ENCODE data around the gene RIMS1. TPM values are rescaled to one million over a fixed set of nuclear protein-coding genes. Genes with fewer than 3 reads are reported as not detected.
A peak's percentile ranks its signal among the peaks of the same experiment; 100 is the strongest.

RIMS1 gene
- total and polyA plus RNA-seq, 9 of the 15 experiments (the other 6 are each of a cell fraction or from before 2014, with no cell fraction given): not detected

DNA sequence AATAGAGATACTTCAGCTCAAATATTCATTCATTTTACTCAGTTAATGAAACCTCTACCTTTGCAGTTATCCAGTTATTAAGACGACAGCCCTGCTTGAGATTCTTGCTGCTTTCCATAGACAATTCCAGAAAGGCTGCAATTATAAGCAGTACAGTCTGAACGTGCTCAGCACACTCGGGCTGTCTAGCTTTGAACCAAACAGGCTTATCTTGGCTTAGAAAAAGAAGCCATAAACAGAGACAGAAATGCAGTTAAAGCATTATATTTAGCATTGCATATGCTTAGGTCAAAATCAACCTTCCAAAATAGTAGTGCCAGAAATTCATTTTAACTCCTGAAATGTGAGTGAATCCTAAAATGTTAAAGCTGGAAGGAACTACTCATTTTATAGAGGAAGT is 531.4 kb downstream of the RIMS1 start:
- DNase-seq (ENCODE audit: extremely low read depth in 1 of 4, low spot score in 3 of 4) (peak in 1 of 4 experiments; percentile 19), ATAC-seq (peak; percentile 26; the same call in 1 of the 3 replicates), FAIRE-seq (no peak)
- H3K79me2 ChIP-seq (ENCODE audit: control insufficient read depth, insufficient read depth, low read length): no peaks in the 10 kb centered on the region
- POLR2A ChIA-PET: interaction anchor here (1.0 to 1.4 kb wide), 3 partner anchors 143 to 163 kb away, joined by 3 read pairs; no protein-coding TSS in a partner anchor
- 9% methylated on average over 3 of the region's 3 CpGs for WGBS (ENCODE audit: insufficient coverage, low coverage, missing lambda C conversion rate)
- in situ Hi-C loops (cut with MboI) (loop anchor here (25.0 kb wide), 1 partner anchor 920 kb away; no protein-coding TSS in a partner anchor), intact Hi-C loops (cut with micrococcal nuclease) (no loop called here)
- H3K36me3 ChIP-seq (ENCODE audit: control insufficient read depth, insufficient read depth, low read length): no peaks in the 10 kb centered on the region
- H3K9me1 ChIP-seq (ENCODE audit: control insufficient read depth, insufficient read depth, low read length): no peaks in the 10 kb centered on the region
- no peak overlapping the region for H3K4me3 ChIP-seq
- no peak overlapping the region for H3K4me2 ChIP-seq (ENCODE audit: insufficient read depth, low read length)
- H3K9me3 ChIP-seq (replicated peaks; ENCODE audit: control insufficient read depth, insufficient read depth, low read depth, low read length): no peaks in the 10 kb centered on the region
- H3K9ac ChIP-seq (ENCODE audit: insufficient read depth in 1 of 2, low read depth in 2 of 2, low read length in 2 of 2): no peak overlapping the region
- TF ChIP-seq RBM14 (IDR thresholded peaks at IDR 0.05; ENCODE audit: borderline replicate concordance, insufficient read depth, low read depth, low read length): no peak
- TF ChIP-seq CXXC5 (CRISPR knock-in tag; IDR thresholded peaks at IDR 0.05): 0 out of 2 replicates have a peak, but pooled peaks have one; percentile 8
- no peaks in the 10 kb centered on the region for H4K20me1 ChIP-seq (replicated peaks; ENCODE audit: control insufficient read depth, insufficient read depth, low read length)
- CTCF ChIA-PET (ENCODE audit: low intra/inter-chr PET ratio): interaction anchor here (0.6 to 3.7 kb wide), 2 partner anchors 162 to 241 kb away, joined by 3 to 15 read pairs; no protein-coding TSS in a partner anchor
- H2AFZ ChIP-seq (ENCODE audit: low read depth, low read length): peak overlapping the region; percentile 83
- no TSS peak for BruUV-seq (replicated peaks)
- peaks cover 6 to 28% of the 10 kb centered on the region in 2 experiments; a peak in 4 of 5 replicates for H3K4me1 ChIP-seq (replicated peaks in 1 of 2; ENCODE audit: control insufficient read depth in 2 of 2, insufficient read depth in 2 of 2, low read length in 2 of 2)
- H3K27me3 ChIP-seq (ENCODE audit: control insufficient read depth in 2 of 2, insufficient read depth in 2 of 2, low read length in 2 of 2): no peaks in the 10 kb centered on the region
- peak overlapping the region; percentile 16; the same call in 1 of the 3 replicates for H3K27ac ChIP-seq (ENCODE audit: extremely low read depth, low read depth, low read length)

DNA sequence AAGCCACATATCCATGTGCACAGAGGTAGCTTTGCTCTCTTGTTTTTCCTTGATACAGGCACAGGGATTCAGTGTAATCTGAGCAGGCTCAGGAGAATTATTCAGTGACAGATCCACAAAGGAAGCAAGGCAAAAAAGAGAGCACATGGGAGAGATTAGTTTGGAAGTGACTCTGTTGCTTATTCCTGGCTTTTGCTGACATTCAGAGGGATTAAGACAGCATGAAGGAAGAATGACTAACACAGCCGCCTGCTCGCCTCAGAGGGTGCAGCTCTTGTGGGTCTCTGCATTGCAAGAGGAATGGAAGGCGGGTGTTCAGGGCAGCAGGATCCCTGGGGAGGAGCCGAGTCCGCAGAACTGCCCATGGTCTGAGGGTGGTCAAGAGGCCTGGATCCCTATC is 532.1 kb downstream of the RIMS1 start:
- CTCF ChIA-PET (ENCODE audit: low intra/inter-chr PET ratio): interaction anchor here (3.7 kb wide), 1 partner anchor 162 kb away, joined by 15 read pairs; no protein-coding TSS in a partner anchor
- H3K4me3 ChIP-seq: no peak overlapping the region
- no TSS peak for BruUV-seq (replicated peaks)
- peaks cover 6 to 28% of the 10 kb centered on the region in 2 experiments; a peak in 4 of 5 replicates for H3K4me1 ChIP-seq (replicated peaks in 1 of 2; ENCODE audit: control insufficient read depth in 2 of 2, insufficient read depth in 2 of 2, low read length in 2 of 2)
- H3K27me3 ChIP-seq (ENCODE audit: control insufficient read depth in 2 of 2, insufficient read depth in 2 of 2, low read length in 2 of 2): no peaks in the 10 kb centered on the region
- no peak overlapping the region for H3K27ac ChIP-seq (ENCODE audit: extremely low read depth, low read depth, low read length)
- H2AFZ ChIP-seq (ENCODE audit: low read depth, low read length): peak overlapping the region; percentile 83
- H3K9me3 ChIP-seq (replicated peaks; ENCODE audit: control insufficient read depth, insufficient read depth, low read depth, low read length): no peaks in the 10 kb centered on the region
- in situ Hi-C loops (cut with MboI) (loop anchor here (25.0 kb wide), 1 partner anchor 919 kb away; no protein-coding TSS in a partner anchor), intact Hi-C loops (cut with micrococcal nuclease) (no loop called here)
- ATAC-seq: no peak; the same call in 2 of the 3 replicates
- H3K36me3 ChIP-seq (ENCODE audit: control insufficient read depth, insufficient read depth, low read length): no peaks in the 10 kb centered on the region
- WGBS (ENCODE audit: insufficient coverage, low coverage, missing lambda C conversion rate): 85% methylated on average over 4 of the region's 5 CpGs
- no peaks in the 10 kb centered on the region for H3K9me1 ChIP-seq (ENCODE audit: control insufficient read depth, insufficient read depth, low read length)
- H4K20me1 ChIP-seq (replicated peaks; ENCODE audit: control insufficient read depth, insufficient read depth, low read length): no peaks in the 10 kb centered on the region
- DNase-seq (ENCODE audit: extremely low read depth in 1 of 4, low spot score in 3 of 4): peak in 1 of 4 experiments; percentile 13
- FAIRE-seq: no peak
- no peaks in the 10 kb centered on the region for H3K79me2 ChIP-seq (ENCODE audit: control insufficient read depth, insufficient read depth, low read length)
- H3K4me2 ChIP-seq (ENCODE audit: insufficient read depth, low read length): no peak overlapping the region
- POLR2A ChIA-PET: interaction anchor here (1.2 to 1.4 kb wide), 2 partner anchors 160 to 162 kb away, joined by 3 read pairs; no protein-coding TSS in a partner anchor
- H3K9ac ChIP-seq (ENCODE audit: insufficient read depth in 1 of 2, low read depth in 2 of 2, low read length in 2 of 2): no peak overlapping the region
- TF ChIP-seq ZNF436 (CRISPR knock-in tag; IDR thresholded peaks at IDR 0.05) (no peak), ZBTB33 (CRISPR knock-in tag; IDR thresholded peaks at IDR 0.05) (0 out of 2 replicates have a peak, but pooled peaks have one; percentile 30), ZKSCAN1 (IDR thresholded peaks at IDR 0.05; ENCODE audit: low read depth, low read length) (no peak)
